Measurements from ENCODE around the gene RBM10. TPM values are rescaled to one million over a fixed set of nuclear protein-coding genes. Genes with fewer than 3 reads are reported as not detected.

The RBM10 gene
- total and polyA plus RNA-seq, 2 of the 13 experiments (the other 11 are each of a cell fraction or from before 2014, with no cell fraction given) = 15.9 to 43.1 TPM

DNA sequence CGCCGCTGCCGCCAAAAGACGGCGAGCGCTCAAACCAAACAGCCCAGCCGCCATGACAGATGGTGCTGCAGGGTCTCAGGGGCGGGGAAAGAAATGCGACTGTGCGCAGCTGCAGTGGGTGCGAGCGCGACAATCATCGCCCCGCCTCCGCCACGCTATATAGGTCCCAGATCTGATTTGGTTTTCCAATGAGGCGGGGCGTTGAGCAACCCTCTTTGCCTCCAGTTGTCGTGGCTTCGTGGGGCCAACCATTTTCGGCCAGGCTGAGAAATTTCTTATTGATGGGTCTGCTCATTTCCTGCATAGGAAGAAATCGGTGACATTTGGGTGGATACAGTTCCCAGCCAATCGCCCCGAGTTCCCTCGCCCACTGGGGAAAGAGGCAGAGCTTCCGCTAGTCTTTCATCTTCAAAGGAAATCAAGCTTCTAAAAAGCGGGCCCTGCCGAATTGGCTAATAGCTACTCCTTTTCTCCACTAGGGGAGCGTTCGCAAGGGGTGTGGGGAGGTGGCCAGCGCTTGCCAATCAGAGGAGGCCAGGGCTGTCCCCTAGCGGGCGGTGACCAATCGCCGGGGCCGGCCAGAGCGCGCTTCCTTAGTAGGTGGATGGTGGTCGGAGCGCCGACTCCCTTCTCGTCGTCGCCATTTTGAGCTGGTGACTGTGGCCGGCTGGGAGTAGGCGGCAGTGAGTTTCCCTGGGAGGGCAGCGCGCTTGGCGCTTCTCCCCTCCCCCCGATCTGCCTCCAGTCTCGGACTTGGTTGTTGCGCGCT is at the start of gene RBM10, which contains the start of gene NDUFB11 (continued):
- no peak for TF ChIP-seq ZBTB10 (CRISPR knock-in tag; IDR thresholded peaks at IDR 0.05; ENCODE audit: borderline replicate concordance)
- no peak for TF ChIP-seq IKZF1 (IDR thresholded peaks at IDR 0.05)
- TF ChIP-seq, protein P1, sequence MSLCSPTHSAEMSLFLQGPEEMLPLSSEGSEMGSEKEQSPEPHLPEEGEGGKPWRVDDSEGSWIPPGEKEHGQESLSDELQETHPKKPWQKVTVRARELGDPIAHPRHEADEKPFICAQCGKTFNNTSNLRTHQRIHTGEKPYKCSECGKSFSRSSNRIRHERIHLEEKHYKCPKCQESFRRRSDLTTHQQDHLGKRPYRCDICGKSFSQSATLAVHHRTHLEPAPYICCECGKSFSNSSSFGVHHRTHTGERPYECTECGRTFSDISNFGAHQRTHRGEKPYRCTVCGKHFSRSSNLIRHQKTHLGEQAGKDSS (CRISPR knock-in tag; IDR thresholded peaks at IDR 0.05; ENCODE audit: borderline replicate concordance, low read depth) = no peak
- TF ChIP-seq KLF6 (CRISPR knock-in tag; IDR thresholded peaks at IDR 0.05) = 0 out of 2 replicates have a peak, but pooled peaks have one; percentile 19
- no peak for TF ChIP-seq BATF2 (CRISPR knock-in tag; IDR thresholded peaks at IDR 0.05)
- TF ChIP-seq, protein P2, sequence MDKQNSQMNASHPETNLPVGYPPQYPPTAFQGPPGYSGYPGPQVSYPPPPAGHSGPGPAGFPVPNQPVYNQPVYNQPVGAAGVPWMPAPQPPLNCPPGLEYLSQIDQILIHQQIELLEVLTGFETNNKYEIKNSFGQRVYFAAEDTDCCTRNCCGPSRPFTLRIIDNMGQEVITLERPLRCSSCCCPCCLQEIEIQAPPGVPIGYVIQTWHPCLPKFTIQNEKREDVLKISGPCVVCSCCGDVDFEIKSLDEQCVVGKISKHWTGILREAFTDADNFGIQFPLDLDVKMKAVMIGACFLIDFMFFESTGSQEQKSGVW (CRISPR knock-in tag; IDR thresholded peaks at IDR 0.05; ENCODE audit: borderline replicate concordance) = no peak
- TF ChIP-seq IRF1 (CRISPR knock-in tag; IDR thresholded peaks at IDR 0.05; ENCODE audit: low read depth) = no peak
- no peak for TF ChIP-seq ZZZ3 (CRISPR knock-in tag; IDR thresholded peaks at IDR 0.05; ENCODE audit: borderline replicate concordance)
- no peak for TF ChIP-seq ZNF496 (CRISPR knock-in tag; IDR thresholded peaks at IDR 0.05; ENCODE audit: insufficient replicate concordance)
- TF ChIP-seq TOE1 (CRISPR knock-in tag; IDR thresholded peaks at IDR 0.05) = no peak
- peak; percentile 75 for TF ChIP-seq SP2 (CRISPR knock-in tag; IDR thresholded peaks at IDR 0.05)
- no peak for TF ChIP-seq RFXAP (CRISPR knock-in tag; IDR thresholded peaks at IDR 0.05; ENCODE audit: borderline replicate concordance)
- TF ChIP-seq ZNF143 (CRISPR knock-in tag; IDR thresholded peaks at IDR 0.05) = no peak
- no peak for TF ChIP-seq ISX (CRISPR knock-in tag; conservative IDR thresholded peaks at IDR 0.05)
- no peak for TF ChIP-seq RBM22 (optimal IDR thresholded peaks at IDR 0.05; ENCODE audit: low read length)
- 0 out of 3 replicates have a peak, but pooled peaks have one; percentile 43 for TF ChIP-seq MXI1 (IDR thresholded peaks at IDR 0.05; ENCODE audit: borderline replicate concordance, low read depth, low read length)
- 0 out of 2 replicates have a peak, but pooled peaks have one; percentile 32 for TF ChIP-seq STAT5B (CRISPR knock-in tag; IDR thresholded peaks at IDR 0.05)
- no peak for TF ChIP-seq BCL3 (CRISPR knock-in tag; IDR thresholded peaks at IDR 0.05)
- TF ChIP-seq, protein P3, sequence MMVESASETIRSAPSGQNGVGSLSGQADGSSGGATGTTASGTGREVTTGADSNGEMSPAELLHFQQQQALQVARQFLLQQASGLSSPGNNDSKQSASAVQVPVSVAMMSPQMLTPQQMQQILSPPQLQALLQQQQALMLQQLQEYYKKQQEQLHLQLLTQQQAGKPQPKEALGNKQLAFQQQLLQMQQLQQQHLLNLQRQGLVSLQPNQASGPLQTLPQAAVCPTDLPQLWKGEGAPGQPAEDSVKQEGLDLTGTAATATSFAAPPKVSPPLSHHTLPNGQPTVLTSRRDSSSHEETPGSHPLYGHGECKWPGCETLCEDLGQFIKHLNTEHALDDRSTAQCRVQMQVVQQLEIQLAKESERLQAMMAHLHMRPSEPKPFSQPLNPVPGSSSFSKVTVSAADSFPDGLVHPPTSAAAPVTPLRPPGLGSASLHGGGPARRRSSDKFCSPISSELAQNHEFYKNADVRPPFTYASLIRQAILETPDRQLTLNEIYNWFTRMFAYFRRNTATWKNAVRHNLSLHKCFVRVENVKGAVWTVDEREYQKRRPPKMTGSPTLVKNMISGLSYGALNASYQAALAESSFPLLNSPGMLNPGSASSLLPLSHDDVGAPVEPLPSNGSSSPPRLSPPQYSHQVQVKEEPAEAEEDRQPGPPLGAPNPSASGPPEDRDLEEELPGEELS (CRISPR knock-in tag; IDR thresholded peaks at IDR 0.05) = no peak

Measured in HepG2 (cell line).